ENCODE results near the gene KCTD3. TPM values are rescaled to one million over a fixed set of nuclear protein-coding genes. Genes with fewer than 3 reads are reported as not detected.

The KCTD3 gene
- total RNA-seq, 1 donor from 2014 or later: 70.5 TPM

DNA sequence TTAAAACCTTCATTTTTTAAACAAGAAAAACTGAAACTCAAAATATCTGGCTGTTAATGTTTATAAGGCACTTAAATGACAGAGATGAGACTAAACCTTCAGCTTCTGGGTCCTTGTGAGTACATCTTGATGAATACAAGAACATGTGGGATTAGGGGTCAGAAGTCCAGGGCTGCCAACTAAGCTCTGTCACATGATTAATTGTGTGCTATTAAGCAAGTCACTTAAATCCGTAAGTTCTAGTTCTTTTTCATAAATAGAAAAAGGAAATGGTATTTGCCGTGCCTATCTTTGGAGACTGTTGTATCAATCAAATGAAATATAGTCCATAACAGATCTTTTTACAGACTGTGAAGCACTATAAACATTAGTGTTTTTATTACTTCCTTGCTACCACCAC, 43.2 kb upstream of the KCTD3 start:
- Mint-ChIP-seq H3K4me3 (ENCODE audit: low read depth) (no peak overlapping the region), H3K27me3 (no peaks in the 10 kb centered on the region), H3K9me3 (ENCODE audit: low read depth) (no peaks in the 10 kb centered on the region), H3K27ac (no peak overlapping the region), H3K4me1 (ENCODE audit: low read depth) (peaks cover 12% of the 10 kb centered on the region), H3K36me3 (ENCODE audit: insufficient read depth) (no peaks in the 10 kb centered on the region)
- TF ChIP-seq, protein P1, sequence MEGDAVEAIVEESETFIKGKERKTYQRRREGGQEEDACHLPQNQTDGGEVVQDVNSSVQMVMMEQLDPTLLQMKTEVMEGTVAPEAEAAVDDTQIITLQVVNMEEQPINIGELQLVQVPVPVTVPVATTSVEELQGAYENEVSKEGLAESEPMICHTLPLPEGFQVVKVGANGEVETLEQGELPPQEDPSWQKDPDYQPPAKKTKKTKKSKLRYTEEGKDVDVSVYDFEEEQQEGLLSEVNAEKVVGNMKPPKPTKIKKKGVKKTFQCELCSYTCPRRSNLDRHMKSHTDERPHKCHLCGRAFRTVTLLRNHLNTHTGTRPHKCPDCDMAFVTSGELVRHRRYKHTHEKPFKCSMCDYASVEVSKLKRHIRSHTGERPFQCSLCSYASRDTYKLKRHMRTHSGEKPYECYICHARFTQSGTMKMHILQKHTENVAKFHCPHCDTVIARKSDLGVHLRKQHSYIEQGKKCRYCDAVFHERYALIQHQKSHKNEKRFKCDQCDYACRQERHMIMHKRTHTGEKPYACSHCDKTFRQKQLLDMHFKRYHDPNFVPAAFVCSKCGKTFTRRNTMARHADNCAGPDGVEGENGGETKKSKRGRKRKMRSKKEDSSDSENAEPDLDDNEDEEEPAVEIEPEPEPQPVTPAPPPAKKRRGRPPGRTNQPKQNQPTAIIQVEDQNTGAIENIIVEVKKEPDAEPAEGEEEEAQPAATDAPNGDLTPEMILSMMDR (IDR thresholded peaks at IDR 0.05; ENCODE audit: unreplicated experiment): no peak
- DNase-seq (ENCODE audit: low spot score, unreplicated experiment): no peak

DNA sequence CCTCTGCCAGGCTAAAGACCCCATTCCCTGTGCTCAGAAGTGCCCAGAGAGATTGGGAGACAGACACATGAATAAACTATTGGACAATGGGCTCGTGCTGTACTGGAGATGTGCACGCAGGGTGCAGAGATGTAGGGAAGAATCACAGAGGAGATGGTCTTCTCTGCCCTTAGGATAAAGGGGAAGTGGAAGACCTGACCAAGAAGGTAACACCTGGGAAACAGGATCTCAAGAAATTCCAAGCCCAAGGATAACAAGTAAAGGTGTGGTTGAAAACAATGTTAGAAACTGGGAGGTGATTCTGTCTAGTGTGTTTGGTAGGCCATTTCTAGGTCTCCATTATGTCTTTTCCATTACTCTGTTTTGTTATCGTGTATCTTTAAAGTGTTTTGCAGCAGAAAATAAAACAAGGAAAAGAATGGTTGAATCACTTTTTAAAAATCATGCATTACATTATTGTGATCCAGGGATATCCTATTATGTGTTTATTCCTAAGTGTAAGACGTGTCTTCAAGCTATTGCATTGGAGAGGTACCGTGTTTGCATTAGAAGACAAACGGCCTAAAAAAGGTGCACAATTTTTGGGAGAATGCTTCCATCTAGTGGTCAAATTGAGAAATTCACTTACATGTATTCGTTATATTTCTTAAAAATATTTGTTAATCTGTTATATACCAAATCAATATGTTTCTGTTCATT, 40.8 kb upstream of the KCTD3 start:
- Mint-ChIP-seq H3K4me3 (ENCODE audit: low read depth) (no peak overlapping the region), H3K36me3 (ENCODE audit: insufficient read depth) (no peaks in the 10 kb centered on the region), H3K27me3 (no peaks in the 10 kb centered on the region), H3K27ac (no peak overlapping the region), H3K4me1 (ENCODE audit: low read depth) (peaks cover 13% of the 10 kb centered on the region), H3K9me3 (ENCODE audit: low read depth) (no peaks in the 10 kb centered on the region)
- TF ChIP-seq, protein P1 (IDR thresholded peaks at IDR 0.05; ENCODE audit: unreplicated experiment): peak; percentile 86
- DNase-seq (ENCODE audit: low spot score, unreplicated experiment): no peak

DNA sequence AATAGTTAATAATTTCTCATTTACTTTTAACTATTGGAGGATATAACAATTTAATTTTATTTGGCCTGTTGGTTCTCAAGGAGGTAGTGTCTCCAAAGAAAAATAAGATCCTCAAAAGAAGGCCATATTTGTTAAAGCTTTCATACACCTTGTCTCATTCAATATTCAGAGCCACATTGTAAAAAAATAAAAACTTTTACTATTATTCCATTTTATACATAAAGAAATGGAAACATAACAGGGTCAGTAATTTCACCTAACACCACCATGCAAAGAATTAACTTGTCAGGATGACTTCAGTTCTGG, 40.3 kb upstream of the KCTD3 start:
- no peaks in the 10 kb centered on the region for H3K9me3 Mint-ChIP-seq (ENCODE audit: low read depth)
- no peak overlapping the region for H3K27ac Mint-ChIP-seq
- H3K27me3 Mint-ChIP-seq: no peaks in the 10 kb centered on the region
- no peak overlapping the region for H3K4me3 Mint-ChIP-seq (ENCODE audit: low read depth)
- DNase-seq (ENCODE audit: low spot score, unreplicated experiment): no peak
- peaks cover 13% of the 10 kb centered on the region for H3K4me1 Mint-ChIP-seq (ENCODE audit: low read depth)
- H3K36me3 Mint-ChIP-seq (ENCODE audit: insufficient read depth): no peaks in the 10 kb centered on the region
- TF ChIP-seq, protein P1 (IDR thresholded peaks at IDR 0.05; ENCODE audit: unreplicated experiment): no peak

DNA sequence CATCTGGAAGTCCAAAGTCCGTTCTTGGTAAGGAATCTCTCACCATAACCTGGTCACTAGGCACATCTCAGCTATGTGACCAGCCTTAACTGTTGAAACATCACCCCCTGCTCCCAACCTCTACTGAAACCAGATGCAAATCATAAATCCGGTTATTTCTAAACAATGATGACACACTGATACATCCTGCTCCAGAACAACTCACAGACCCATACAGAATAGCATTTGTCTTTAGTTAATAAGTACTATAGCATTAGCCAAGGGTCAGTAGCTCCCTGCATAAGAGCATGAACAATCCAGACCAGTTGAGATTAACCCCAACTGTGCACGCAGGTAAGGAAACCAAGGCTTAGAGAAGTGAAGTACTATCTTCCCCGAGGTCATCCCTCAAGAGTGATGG, 38.0 kb upstream of the KCTD3 start:
- H3K36me3 Mint-ChIP-seq (ENCODE audit: insufficient read depth): no peaks in the 10 kb centered on the region
- H3K27ac Mint-ChIP-seq: no peak overlapping the region

DNA sequence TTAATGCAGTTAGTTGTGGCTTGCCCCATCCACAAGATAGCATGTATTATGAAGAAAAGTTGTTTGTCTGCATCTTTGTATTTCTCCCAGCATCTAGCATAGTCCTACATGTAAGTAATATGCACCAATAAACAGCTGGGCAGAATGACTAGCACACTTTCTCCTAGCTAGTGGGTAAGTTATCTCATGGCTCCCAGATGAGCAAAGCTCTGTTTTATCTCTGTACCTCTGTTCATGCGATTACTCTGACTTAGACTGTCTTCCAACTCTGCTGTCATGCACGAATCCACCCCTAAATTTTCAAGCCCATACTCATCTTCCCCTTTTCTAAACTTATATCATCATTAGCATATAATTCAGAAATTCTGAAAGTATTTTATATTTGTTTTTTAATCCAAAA, 37.5 kb upstream of the KCTD3 start:
- H3K4me3 Mint-ChIP-seq (ENCODE audit: low read depth): no peak overlapping the region
- no peaks in the 10 kb centered on the region for H3K27me3 Mint-ChIP-seq
- H3K9me3 Mint-ChIP-seq (ENCODE audit: low read depth): peaks cover 3% of the 10 kb centered on the region
- no peaks in the 10 kb centered on the region for H3K36me3 Mint-ChIP-seq (ENCODE audit: insufficient read depth)
- DNase-seq (ENCODE audit: low spot score, unreplicated experiment): no peak
- peaks cover 1% of the 10 kb centered on the region for H3K4me1 Mint-ChIP-seq (ENCODE audit: low read depth)
- H3K27ac Mint-ChIP-seq: no peak overlapping the region
- TF ChIP-seq, protein P1 (IDR thresholded peaks at IDR 0.05; ENCODE audit: unreplicated experiment): no peak

More for the DNA sequence above, 38.0 kb upstream of the KCTD3 start:
- H3K4me3 Mint-ChIP-seq (ENCODE audit: low read depth): no peak overlapping the region
- H3K4me1 Mint-ChIP-seq (ENCODE audit: low read depth): peaks cover 3% of the 10 kb centered on the region
- peaks cover 3% of the 10 kb centered on the region for H3K9me3 Mint-ChIP-seq (ENCODE audit: low read depth)
- no peak for DNase-seq (ENCODE audit: low spot score, unreplicated experiment)
- TF ChIP-seq, protein P1 (IDR thresholded peaks at IDR 0.05; ENCODE audit: unreplicated experiment): no peak
- H3K27me3 Mint-ChIP-seq: no peaks in the 10 kb centered on the region
